Left ventricle myocardium superior (tissue), 1 donor: ENCODE results near the gene CRACR2A. TPM values are rescaled to one million over a fixed set of nuclear protein-coding genes. Genes with fewer than 3 reads are reported as not detected.

Experiments
- ATAC-seq: fragments of 200-7000 bp; cut with Tn5 transposase; one replicate; pipeline ENCODE4 v1.9.1; 2020; ENCODE audit warnings: mild to moderate bottlenecking, moderate library complexity
- DNase-seq: peaks from one replicate; pipeline ENCODE4 v3.0.0-alpha.2; 2020
- intact Hi-C: fragments of 100-400 bp; cut with micrococcal nuclease; formaldehyde crosslinking; loops from one replicate; pipeline ENCODE4 v1.11.0; 2022
- total RNA-seq: library from RNA; stranded (reverse); fragmentation: NEBNext Ultra II Directional; extraction: Animal tissue kit (Norgen Biotek cat#: 25700); gene quantifications from one replicate; pipeline ENCODE4 v1.2.1, GENCODE V29; 2021
- donor health status: DM: no; HTN: yes; CAD: no; lungs with severe emphysema.

Gene CRACR2A
- total RNA-seq, 1 donor from 2014 or later = 2.5 TPM

DNA sequence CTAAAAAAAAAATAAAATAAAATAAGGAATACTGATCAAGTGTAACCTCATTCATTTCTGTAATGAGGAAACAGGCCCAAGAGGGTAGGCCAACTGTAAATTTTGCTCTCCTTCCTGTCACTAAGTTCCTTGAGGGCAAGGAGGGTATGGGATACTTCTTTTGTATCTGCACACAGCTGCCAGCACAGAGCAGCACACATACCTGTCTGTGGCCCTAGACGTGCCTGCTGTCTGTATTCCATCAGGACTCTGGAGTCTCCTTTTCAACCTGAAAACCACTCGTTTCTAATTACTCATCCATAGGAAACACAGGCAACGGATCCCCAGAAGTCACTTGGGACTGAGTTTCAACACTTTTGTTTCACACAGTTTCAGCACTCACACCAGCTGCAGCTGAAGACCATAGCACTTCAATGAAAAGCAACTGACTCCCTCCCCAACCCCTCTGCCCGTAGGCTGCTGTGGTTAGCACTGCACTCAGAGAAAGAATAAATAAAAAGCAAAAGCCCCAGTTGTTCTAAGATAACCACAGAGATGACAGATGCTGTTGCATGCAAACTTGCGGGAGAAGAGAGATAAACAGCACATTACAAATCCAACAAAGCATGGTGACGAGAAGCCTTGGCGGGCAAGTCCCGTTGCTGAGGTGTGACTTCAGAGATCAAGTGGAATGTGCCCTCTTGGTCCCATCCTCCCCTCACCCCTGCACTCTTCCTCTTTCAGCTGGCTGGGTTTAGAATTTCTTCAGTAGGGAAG lies 24.9 kb downstream of the CRACR2A start:
- ATAC-seq = peak; percentile 67
- peak; percentile 34 for DNase-seq
- intact Hi-C loops = no loop called here

DNA sequence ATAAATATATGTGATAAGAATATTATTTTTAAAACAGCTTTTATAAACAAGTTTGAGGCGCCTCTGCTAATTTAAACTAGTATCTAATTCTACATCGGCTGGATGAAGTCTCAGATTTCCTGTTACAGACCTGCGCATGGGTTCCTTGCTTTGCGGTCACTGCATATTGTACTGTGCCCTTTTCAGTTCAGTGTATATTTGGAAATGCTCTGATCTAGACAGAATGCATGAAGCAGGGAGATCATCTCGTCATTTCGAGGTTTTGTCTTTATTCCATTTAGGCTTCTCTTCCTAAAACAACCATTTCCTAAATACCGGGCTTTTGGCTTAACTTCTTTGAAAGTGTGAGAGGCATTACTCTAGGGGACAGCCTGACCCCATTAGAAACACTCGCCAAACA lies 25.6 kb downstream of the CRACR2A start:
- intact Hi-C loops = no loop called here
- DNase-seq (no peak), ATAC-seq (no peak)

DNA sequence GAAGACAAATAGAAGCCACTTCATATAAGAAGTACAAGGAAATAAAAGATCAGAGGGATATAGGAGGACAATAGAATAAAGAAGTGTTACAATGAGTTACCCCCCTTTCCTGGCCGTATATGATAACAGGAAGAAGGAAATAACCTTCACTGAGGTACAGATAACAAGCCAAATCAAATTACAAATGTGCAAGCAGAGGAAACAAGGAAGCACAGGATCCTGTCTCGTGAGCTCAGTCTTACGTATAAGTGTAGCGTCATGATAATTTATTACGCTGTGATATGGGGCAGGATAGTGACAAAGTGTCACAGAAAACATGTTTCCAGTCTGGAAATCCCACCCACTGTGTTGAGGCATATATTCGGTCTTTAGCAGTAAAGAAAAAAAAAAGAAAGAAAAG lies 26.5 kb downstream of the CRACR2A start:
- intact Hi-C loops = no loop called here
- no peak for ATAC-seq

DNA sequence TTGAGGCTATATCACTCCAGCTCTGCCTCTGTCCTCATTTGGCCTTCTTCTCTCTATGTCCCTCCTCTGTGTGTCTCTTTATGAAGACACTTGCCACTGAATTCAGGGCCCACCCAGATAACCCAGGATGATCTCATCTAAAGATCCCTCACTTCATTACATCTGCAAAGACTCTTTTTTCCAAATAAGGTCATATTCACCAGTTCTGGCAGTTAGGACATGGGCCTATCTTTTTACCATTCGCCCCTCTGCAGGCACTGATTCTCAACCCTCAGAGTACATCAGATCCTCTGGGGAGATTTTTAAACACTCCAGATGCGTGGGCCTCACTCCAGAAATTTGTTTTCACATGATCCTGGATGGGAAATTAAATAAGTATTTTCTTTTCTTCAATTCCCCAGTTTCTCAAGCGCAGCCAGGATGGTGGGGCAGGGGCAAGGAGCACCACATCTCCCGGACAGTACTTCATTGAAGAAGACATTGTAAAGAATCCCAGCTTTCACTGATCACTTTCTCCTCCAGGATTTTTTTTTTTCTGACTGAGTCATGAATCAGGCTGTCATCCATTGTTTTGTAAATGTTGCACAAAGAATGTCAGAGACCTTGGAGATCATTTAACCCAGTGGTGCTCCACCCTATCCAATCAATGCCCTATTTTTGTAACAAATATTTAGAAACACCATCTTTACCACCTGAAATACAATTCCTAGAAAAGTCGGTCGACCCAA lies 27.4 kb downstream of the CRACR2A start:
- intact Hi-C loops = no loop called here
- DNase-seq = peak; percentile 40
- ATAC-seq = peak; percentile 73

More for the DNA sequence above, 26.5 kb downstream of the CRACR2A start:
- DNase-seq = no peak

DNA sequence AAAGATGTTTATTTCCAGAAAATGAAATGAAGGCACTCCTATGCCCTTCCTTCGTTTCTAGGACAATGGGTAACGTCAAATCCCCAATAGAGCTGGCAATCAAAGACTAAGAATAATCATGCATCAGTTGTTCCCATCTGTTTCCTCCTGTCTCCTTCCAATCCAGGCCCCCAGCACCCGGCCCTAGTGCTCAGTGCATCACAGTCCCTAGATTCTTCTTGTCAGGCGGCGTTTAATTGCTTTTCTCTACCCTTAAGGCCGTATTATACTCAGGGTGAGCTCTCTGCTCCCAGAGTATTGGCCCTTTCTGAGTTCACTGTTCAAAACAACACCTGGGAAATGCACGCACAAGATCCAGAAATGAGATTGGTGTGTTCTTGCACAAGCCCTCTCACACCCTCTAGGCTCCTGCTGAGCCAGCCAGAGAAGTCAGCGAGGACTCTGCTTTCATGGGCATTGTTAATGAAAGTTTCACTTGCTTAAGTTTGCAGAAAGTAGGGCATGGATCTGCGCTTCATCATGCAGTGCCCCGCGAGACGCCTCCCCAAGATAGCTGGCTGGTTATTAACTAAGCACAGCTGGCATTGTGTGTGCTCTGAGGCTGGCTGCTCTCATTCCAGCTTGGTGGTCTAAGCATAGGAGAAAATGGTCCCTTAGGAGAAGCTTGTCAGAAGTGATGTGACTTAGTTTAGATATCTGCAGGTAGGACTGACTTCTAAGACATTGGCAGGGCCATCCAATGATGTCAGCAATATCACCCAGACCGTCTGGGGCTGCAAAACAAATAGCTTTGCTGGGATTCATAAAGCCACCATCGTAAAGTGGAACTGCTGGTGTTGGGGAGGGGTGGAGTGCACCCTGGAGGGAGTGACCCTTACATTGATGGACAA lies 28.7 kb downstream of the CRACR2A start:
- intact Hi-C loops = no loop called here
- no peak for ATAC-seq

DNA sequence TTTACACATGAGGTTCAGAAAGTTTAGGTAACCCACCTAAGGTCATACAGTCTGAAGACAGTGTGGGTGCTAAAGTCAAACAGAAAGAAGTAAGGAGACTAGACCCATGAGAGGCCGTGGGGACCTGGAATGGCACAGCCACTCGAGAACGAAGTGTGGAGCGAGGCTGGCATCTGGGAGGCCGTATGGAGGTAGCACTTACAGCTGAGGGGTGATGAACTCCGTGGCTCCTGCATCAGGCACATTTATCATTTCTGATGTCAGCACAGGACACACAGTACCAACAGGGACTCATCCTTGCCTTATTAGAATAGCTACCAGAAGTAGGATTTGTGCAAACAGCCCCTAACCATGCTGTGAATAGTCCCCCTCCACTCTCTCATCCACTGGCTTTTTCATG lies 30.5 kb downstream of the CRACR2A start:
- DNase-seq (no peak), ATAC-seq (no peak)
- intact Hi-C loops = no loop called here

More for the DNA sequence above, 28.7 kb downstream of the CRACR2A start:
- no peak for DNase-seq

DNA sequence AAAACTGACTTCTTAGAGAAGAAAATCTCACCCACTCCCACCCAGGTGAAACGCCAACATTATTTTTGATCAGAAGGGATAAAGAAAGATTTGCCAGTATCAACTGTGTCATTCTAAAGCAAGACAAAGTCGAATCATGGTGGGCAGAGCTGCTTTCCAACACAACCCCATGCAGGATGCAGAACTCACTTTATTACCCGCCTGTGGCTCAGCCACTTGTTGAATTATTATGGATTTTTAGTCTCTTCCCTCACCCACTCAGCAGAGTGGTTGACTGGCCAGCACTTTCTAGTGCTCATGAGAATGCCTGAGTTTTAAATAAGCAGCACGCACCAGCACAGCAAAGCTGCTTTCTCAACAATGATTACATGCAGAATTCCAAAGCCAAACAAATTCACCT lies 32.1 kb downstream of the CRACR2A start:
- DNase-seq (no peak), ATAC-seq (no peak)
- intact Hi-C loops = no loop called here

DNA sequence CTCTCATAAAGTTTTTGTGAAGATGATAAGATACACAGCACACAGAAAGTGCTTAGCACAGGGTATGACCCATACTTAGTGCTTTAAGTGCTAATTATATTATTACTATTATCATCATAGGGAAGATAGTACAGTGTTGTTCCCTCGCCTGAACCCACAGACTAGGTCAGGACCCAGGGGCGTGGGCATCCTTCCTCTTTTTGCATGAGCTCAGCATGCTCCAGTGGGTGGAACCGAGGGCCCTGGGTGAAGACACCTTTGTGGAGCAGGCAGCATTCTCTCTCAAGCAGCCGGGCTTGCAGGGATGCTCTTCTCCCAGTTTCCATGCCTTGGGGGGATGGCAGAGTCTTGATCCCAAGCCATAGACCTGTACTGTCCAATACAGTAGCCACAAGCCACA lies 34.8 kb downstream of the CRACR2A start:
- DNase-seq (peak; percentile 39), ATAC-seq (no peak)
- intact Hi-C loops = no loop called here

DNA sequence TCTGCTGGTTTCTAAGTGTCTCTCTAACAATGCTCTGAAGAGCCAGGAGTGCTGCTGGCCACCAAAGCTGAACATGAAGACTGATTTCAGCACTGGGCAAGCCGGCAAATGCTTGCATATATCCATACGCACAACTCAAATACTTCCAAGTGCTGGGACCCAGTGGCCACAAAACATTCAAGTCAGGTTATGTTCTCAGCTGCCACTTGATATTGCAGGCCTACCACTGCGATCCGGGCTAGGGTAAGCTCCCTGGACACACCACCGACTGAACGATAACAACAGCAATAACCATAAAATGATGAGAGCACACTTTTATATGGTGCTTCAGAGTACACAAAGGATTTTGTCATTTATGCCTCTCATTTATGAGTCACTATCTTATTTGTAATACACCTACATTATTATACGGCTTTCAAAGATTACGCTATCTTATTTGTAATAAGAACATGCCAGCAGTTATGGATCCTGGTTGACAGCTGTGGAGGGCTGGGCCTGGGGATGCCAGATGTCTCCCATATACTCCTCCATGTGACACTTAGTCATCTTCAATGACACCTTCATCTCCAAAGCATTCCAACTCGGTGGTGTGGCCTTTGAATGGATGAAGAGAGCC lies 35.5 kb downstream of the CRACR2A start:
- ATAC-seq (no peak), DNase-seq (no peak)
- intact Hi-C loops = no loop called here

DNA sequence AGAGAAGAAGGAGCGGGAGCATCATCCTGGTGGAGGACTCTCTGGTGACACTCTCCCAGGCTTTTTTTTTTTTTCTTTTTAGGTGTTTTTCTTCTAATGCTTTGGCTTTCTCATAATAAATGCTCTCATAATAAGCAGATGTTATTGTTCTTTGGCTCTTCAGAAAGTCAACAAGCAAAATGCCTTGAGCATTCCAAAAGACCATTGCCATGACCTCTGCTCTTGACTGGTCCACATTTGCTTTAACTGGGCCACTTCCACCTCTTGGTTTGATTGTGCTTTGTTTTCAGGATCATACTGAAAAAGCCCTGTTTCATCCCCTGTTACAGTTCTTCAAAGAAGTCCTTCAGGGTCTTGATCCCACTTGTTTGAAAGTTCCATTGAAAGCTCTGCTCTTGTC lies 36.9 kb downstream of the CRACR2A start:
- no peak for ATAC-seq
- DNase-seq = no peak
- intact Hi-C loops = no loop called here

DNA sequence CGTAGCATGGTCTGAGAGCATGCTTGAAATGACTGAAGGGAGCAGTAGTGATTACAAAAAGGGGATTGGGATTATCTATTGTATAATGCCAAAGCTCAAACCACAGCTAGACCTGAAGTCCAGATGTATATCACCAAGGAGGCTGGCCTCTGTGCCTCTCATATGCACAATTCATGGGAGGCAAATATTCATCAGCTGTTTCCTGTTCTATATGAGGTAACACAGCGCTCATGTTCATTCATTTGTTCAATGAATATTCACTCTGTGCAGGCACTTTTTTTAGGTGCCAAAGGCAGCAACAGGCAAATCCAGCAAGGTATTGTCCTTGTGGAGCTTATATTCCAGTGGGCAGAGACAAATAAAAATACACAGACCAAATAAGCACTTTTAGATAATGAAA lies 39.0 kb downstream of the CRACR2A start:
- intact Hi-C loops = no loop called here
- ATAC-seq = no peak
- no peak for DNase-seq

DNA sequence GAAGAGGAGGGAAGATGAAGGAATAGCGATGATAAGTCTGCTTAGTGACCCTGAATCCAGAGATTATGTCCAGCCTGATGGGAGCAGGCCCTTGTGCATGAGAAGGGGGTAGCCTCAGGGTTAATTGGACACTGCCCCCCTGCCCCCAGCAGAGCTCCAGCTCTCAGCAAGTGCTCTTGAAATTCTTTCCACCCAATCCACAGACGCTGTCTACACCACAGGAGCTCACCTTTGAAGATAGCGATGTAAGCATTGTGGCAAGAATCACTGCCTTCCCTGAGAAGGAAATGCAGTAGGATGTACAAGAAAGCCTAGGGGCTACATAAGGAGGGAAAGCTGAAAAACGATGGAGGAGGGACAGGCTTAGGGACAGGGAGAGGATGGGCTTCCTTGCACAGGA lies 39.4 kb downstream of the CRACR2A start:
- no peak for ATAC-seq
- intact Hi-C loops = no loop called here
- DNase-seq = no peak

DNA sequence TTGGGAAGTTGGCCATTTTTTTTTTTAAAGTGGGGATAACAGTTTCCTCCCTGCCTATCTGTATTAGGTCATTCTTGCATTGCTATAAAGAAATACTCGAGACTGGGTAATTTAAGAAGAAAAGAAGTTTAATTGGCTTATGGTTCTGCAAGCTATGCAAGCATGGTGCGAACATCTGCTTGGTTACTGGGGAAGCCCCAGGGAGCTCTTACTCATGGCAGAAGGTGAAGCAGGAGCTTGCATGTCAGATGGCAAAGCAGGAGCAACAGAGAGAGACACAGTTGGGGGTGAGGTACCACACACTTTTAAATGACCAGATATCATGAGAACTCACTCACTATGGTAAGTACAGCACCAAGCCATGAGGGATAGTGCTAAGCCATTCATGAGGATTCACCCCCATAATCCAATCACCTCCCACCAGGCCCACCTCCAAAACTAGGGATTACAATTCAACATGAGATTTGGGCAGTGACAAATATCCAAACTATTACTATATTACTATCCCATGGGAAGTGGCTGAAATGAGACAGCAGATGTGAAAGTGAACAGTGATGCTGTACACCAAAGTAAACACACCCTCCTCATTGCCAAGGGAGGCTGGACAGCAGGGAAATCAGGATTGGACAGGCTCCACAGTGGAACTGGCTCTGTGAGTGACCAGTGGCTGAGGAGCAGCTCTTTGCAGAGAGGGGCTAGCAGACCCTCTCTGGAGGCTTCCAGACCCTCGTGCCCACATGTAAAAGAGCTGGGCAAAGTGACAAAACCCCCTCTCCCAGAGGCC lies 40.5 kb downstream of the CRACR2A start:
- DNase-seq = no peak
- intact Hi-C loops = no loop called here
- peak; percentile 47 for ATAC-seq

DNA sequence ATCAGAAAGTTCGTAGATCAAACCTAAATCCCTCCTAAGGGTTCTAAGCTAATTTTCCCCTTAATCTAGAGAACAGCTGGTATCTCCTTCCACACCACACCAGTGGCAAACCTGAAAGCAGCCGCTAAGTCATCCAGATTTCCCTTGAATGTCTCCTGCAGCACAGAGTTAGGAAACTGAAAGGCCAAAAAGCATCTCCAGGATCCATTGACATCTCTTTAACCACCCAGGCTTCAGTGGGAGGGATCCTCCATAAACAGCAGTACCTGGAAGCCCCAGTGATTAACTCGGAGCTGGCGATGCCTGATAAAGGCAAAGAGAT lies 47.6 kb downstream of the CRACR2A start:
- ATAC-seq (no peak), DNase-seq (no peak)
- intact Hi-C loops = no loop called here

DNA sequence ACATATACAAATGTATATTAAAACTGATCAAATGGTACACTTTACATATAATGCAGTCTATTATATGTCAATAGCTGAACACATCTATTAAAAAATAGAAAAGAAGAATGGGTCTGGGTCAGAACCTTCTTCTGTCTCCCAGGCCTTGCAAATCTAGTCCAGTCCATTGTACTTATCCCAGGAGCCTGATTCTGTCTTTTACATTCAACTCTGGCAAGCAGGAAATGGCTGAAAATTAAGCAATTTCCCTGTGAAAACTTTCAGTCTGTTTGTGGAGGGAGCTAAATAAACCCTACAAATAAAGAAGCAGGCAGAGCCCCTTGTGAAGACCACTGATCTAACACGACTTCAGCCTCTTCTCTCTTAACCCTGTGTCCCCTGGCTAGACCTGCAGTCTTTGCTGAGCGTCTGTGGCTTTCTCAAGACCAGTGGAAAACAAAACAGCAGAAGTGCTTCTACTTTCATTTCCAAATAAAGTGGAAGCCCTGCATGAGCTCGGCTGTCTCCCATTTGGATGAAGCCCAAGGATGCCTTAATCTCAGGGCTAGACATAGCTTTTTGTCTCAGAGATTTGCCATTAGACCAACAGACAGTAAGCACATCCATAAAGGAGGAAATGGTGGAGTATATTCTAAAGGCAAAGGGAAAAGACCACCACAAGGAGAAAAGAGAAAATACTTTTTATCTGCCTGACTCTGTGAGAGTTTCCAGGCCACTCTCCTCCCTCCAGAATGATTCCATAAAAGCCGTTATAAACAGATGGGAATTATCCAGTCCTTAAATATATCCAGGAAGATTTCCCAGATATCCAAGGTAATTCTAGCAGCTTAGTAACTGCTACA lies 48.2 kb downstream of the CRACR2A start:
- ATAC-seq (peak; percentile 72), DNase-seq (no peak)
- intact Hi-C loops = no loop called here

DNA sequence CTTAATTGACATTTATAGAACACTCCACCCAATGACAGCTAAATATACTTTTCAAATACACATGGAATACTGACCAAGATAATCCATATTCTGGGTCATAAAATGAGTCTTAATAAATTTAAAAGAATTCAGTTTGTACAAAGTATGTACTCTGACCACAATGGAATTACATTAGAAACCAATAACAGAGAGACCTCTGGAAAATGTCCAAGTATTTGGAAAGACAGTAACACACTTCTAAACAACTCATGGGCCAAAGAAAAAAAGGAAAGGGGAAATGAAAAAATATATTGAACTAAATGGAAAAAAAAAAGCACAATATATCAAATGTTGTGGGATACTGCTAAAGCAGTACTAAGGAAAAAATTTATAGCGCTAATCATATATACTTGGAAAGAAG lies 52.0 kb downstream of the CRACR2A start:
- ATAC-seq (no peak), DNase-seq (no peak)
- intact Hi-C loops = no loop called here

DNA sequence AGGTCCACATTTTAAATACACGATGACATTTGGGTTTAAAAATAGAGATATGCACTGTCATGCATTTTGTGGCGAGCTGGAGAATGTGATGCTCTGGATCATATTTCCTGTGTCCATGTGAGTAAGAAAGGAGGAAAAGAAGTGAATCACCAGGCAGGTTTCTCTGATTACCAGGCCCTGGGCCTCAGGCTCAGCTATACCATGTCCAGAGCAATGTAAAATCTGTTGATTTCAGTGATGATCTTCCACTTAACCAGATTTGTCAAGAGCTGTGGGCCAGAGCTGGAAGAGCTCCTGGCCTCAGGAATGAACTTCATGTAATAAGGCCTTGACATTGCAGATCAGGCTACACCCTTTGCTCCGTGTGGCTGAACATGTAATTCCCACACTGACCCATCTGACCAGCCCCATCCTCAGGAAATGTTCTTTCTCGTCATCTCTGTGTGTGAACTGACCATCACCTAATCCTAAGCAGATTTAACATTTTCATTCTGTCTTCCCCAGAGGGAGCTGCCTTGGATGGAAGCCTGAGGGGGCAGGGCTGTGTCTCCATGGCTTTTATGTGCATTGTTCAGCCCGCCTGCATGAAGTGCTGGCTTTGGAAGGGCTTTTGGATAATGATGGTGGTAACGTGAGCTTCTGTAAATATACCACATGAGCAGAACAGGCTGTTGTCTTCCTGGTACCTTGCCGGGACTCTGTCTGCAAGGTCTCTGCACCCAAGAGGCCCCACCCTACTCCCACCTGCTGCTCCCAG lies 54.5 kb downstream of the CRACR2A start:
- peak; percentile 30 for ATAC-seq

More for the DNA sequence above, 54.5 kb downstream of the CRACR2A start:
- no peak for DNase-seq
- intact Hi-C loops = no loop called here
